Esophagus muscularis mucosa (tissue), 4 donors: ENCODE measurements around the gene MCM7. TPM values are rescaled to one million over a fixed set of nuclear protein-coding genes. Genes with fewer than 3 reads are reported as not detected.

Source experiments
- DNase-seq: peaks from one replicate; pipeline ENCODE4 v3.0.0-alpha.2; 2017; ENCODE audit errors: extremely low spot score
- H3K27ac ChIP-seq, 4 donors: fragments of 200-600 bp; sonication (generic); replicated peaks in 1 of 4; 1 replicate in 3 of 4; 2 replicates in 1 of 4; pipeline ENCODE4 v1.5.1; 2016 to 2019; ENCODE audit warnings: mild to moderate bottlenecking in 1 of 4
- H3K27me3 ChIP-seq, 4 donors: fragments of 200-600 bp; sonication (generic); one replicate each; pipeline versions ENCODE4 v1.5.1 to v1.6.0; 2016 to 2019
- H3K36me3 ChIP-seq, 4 donors: fragments of 200-600 bp; sonication (generic); one replicate each; pipeline ENCODE4 v1.5.1; 2016 to 2019
- H3K4me1 ChIP-seq, 4 donors: fragments of 200-600 bp; sonication (generic); one replicate each; pipeline ENCODE4 v1.5.1; 2016 to 2019
- H3K4me3 ChIP-seq, 4 donors: fragments of 200-600 bp; sonication (generic); 1 replicate in 2 of 4; 2 replicates in 2 of 4; pipeline ENCODE4 v1.5.1; 2016 to 2019; ENCODE audit warnings: mild to moderate bottlenecking in 4 of 4, moderate library complexity in 1 of 4
- H3K9me3 ChIP-seq, 4 donors: fragments of 200-600 bp; sonication (generic); 1 replicate in 3 of 4; 2 replicates in 1 of 4; pipeline ENCODE4 v1.5.1; 2016 to 2019
- EP300 ChIP-seq: sonication (generic); formaldehyde crosslinking; IDR thresholded peaks from one replicate; pipeline ENCODE4 v1.6.1; 2017; ENCODE audit warnings: antibody characterized with exemption
- POLR2A ChIP-seq: fragments of 450-650 bp; IDR thresholded peaks from one replicate; pipeline ENCODE4 v1.6.1; 2017; ENCODE audit warnings: antibody characterized with exemption, moderate library complexity, mild to moderate bottlenecking, low read depth
- POLR2AphosphoS5 ChIP-seq, 2 donors: sonication (generic); formaldehyde crosslinking; IDR thresholded peaks; one replicate each; pipeline ENCODE4 v1.6.1; 2017; ENCODE audit warnings: antibody characterized with exemption in 2 of 2
- WGBS: methylation state at CpG from one replicate; pipeline ENCODE4 v1.1.5; 2018; 5-methylcytosine and 5-hydroxymethylcytosine counted together
- intact Hi-C: fragments of 100-400 bp; cut with DNase I; formaldehyde crosslinking; loops from one replicate; pipeline ENCODE4 v1.15.1; 2023
- total RNA-seq, 4 donors: library from RNA; depleted of rRNA; stranded (reverse); fragments of >200 nt; gene quantifications; one replicate each; pipeline versions ENCODE4 v1.1.0 to v1.2.1, GENCODE V29; 2016
- TF ChIP-seq, protein P1 (sequence below), 3 experiments: fragments of 200-600 bp in 2 of 3; fragments of 450-650 bp in 1 of 3; sonication (generic) in 2 of 3; IDR thresholded peaks; one replicate each; pipeline ENCODE4 v1.5.1; 2017 to 2019; ENCODE audit warnings: antibody characterized with exemption in 3 of 3, mild to moderate bottlenecking in 2 of 3, moderate library complexity in 1 of 3

Gene MCM7
- total RNA-seq, 4 donors from 2014 or later: 35.3 to 60.3 (median 41.1) TPM

DNA sequence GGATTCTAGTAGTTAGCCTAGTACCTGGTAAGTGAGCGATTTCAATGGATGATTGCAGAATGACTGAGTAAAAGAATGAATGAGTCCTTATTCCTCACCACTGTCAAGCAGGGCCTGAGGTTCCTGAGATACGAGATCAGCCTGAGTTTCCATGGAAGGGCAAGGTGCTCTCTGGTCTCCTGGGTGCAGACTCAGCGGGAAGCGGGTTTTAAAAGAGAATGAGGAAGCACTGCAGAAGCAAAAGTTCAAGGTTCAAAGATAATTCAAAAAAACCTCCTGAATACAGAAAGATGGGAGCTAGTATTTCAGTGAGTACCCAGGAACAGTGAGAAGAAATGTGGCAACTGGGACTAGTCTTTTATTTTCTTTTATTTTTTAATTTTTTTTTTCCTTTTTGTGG is 24.0 kb downstream of the MCM7 start:
- Histone ChIP-seq H3K27me3 (no peaks in the 10 kb centered on the region), H3K4me1 (peaks cover 22 to 38% (median 30%) of the 10 kb centered on the region in 4 donors), H3K36me3 (peaks cover 40 to 78% (median 74%) of the 10 kb centered on the region in 4 donors), H3K9me3 (peaks cover 0 to 7% (median 3%) of the 10 kb centered on the region in 4 donors), H3K27ac (no peak overlapping the region), H3K4me3 (no peak overlapping the region)
- DNase-seq: no peak
- WGBS: 90% methylated on average over 4 of the region's 4 CpGs
- intact Hi-C loops: no loop called here
- TF ChIP-seq EP300: no peak
- TF ChIP-seq, protein P1, sequence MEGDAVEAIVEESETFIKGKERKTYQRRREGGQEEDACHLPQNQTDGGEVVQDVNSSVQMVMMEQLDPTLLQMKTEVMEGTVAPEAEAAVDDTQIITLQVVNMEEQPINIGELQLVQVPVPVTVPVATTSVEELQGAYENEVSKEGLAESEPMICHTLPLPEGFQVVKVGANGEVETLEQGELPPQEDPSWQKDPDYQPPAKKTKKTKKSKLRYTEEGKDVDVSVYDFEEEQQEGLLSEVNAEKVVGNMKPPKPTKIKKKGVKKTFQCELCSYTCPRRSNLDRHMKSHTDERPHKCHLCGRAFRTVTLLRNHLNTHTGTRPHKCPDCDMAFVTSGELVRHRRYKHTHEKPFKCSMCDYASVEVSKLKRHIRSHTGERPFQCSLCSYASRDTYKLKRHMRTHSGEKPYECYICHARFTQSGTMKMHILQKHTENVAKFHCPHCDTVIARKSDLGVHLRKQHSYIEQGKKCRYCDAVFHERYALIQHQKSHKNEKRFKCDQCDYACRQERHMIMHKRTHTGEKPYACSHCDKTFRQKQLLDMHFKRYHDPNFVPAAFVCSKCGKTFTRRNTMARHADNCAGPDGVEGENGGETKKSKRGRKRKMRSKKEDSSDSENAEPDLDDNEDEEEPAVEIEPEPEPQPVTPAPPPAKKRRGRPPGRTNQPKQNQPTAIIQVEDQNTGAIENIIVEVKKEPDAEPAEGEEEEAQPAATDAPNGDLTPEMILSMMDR (IDR thresholded peaks at IDR 0.05): no peak
- TF ChIP-seq POLR2AphosphoS5 (IDR thresholded peaks at IDR 0.05): no peak
- TF ChIP-seq POLR2A: no peak

GRCh38 chr7:100075418-100075817 is 25.8 kb downstream of the MCM7 start:
- intact Hi-C loops: no loop called here
- H3K27me3 ChIP-seq: no peaks in the 10 kb centered on the region
- TF ChIP-seq POLR2AphosphoS5 (IDR thresholded peaks at IDR 0.05): no peak
- WGBS: 92% methylated on average over 6 of the region's 6 CpGs
- H3K4me1 ChIP-seq: peaks cover 15 to 26% (median 19%) of the 10 kb centered on the region in 4 donors
- no peak for DNase-seq
- H3K9me3 ChIP-seq: peaks cover 0 to 25% (median 20%) of the 10 kb centered on the region in 4 donors
- no peak overlapping the region for H3K27ac ChIP-seq
- no peak overlapping the region for H3K4me3 ChIP-seq
- peaks cover 58 to 96% (median 92%) of the 10 kb centered on the region in 4 donors for H3K36me3 ChIP-seq

GRCh38 chr7:100074841-100075240 is 26.4 kb downstream of the MCM7 start:
- H3K36me3 ChIP-seq: peaks cover 63 to 100% (median 98%) of the 10 kb centered on the region in 4 donors
- TF ChIP-seq POLR2A: no peak
- TF ChIP-seq, protein P1 (IDR thresholded peaks at IDR 0.05): no peak
- TF ChIP-seq EP300: no peak
- TF ChIP-seq POLR2AphosphoS5 (IDR thresholded peaks at IDR 0.05): no peak
- 95% methylated on average over 7 of the region's 7 CpGs for WGBS
- H3K27me3 ChIP-seq: no peaks in the 10 kb centered on the region
- intact Hi-C loops: no loop called here
- no peak for DNase-seq
- H3K27ac ChIP-seq: no peak overlapping the region
- H3K9me3 ChIP-seq: peaks cover 0 to 29% (median 21%) of the 10 kb centered on the region in 4 donors
- H3K4me1 ChIP-seq: peaks cover 9 to 20% (median 14%) of the 10 kb centered on the region in 4 donors
- no peak overlapping the region for H3K4me3 ChIP-seq

- Histone ChIP-seq H3K36me3 (peaks cover 63 to 98% (median 90%) of the 10 kb centered on the region in 4 donors), H3K4me3 (no peak overlapping the region), H3K27ac (no peak overlapping the region), H3K27me3 (no peaks in the 10 kb centered on the region), H3K9me3 (peaks cover 0 to 30% (median 21%) of the 10 kb centered on the region in 4 donors), H3K4me1 (no peaks in the 10 kb centered on the region)
- no peak for DNase-seq
- 97% methylated on average over 10 of the region's 10 CpGs for WGBS
- TF ChIP-seq POLR2AphosphoS5 (IDR thresholded peaks at IDR 0.05): no peak
- TF ChIP-seq EP300: no peak
- TF ChIP-seq, protein P1 (IDR thresholded peaks at IDR 0.05): no peak
- TF ChIP-seq POLR2A: no peak
- intact Hi-C loops: no loop called here
Observed at GRCh38 chr7:100072462-100072861, 28.7 kb downstream of the MCM7 start.

GRCh38 chr7:100071018-100071723 is 30.0 kb downstream of the MCM7 start:
- H3K36me3 ChIP-seq: peaks cover 62 to 94% (median 83%) of the 10 kb centered on the region in 4 donors
- no peak overlapping the region for H3K4me3 ChIP-seq
- DNase-seq: no peak
- 95% methylated on average over 11 of the region's 11 CpGs for WGBS
- peaks cover 2 to 6% (median 3%) of the 10 kb centered on the region in 4 donors for H3K4me1 ChIP-seq
- H3K9me3 ChIP-seq: peaks cover 0 to 30% (median 21%) of the 10 kb centered on the region in 4 donors
- TF ChIP-seq POLR2A: no peak
- TF ChIP-seq, protein P1 (IDR thresholded peaks at IDR 0.05): no peak
- TF ChIP-seq POLR2AphosphoS5 (IDR thresholded peaks at IDR 0.05): no peak
- TF ChIP-seq EP300: no peak
- intact Hi-C loops: no loop called here
- no peak overlapping the region for H3K27ac ChIP-seq
- no peaks in the 10 kb centered on the region for H3K27me3 ChIP-seq
